WTC11 (cell line): ENCODE data around the gene SLC39A5. TPM values are rescaled to one million over a fixed set of nuclear protein-coding genes. Genes with fewer than 3 reads are reported as not detected.

Experiments
- ATAC-seq: fragments of 200-7000 bp; cut with Tn5 transposase; 2 replicates; pipeline ENCODE4 v1.10.0; 2021; ENCODE audit warnings: mild to moderate bottlenecking, moderate library complexity
- CTCF ChIA-PET: fragments of 300-600 bp; sonication (Branson Sonifier 250); formaldehyde crosslinking; loops from one replicate; lab custom pipeline; 2021; ENCODE audit warnings: antibody characterized with exemption; lab: Charles Lee
- POLR2A ChIA-PET: fragments of 350-600 bp; sonication (Branson Sonifier 250); formaldehyde crosslinking; loops from one replicate; lab custom pipeline; 2021; ENCODE audit warnings: antibody characterized with exemption; lab: Charles Lee
- DNase-seq: peaks from one replicate; pipeline ENCODE4 v3.0.0; 2021; ENCODE audit warnings: low spot score
- H3K27ac Mint-ChIP-seq: 2 replicates; pipeline ENCODE4 v1.8.0; 2021; ENCODE audit warnings: mixed read lengths
- H3K27me3 Mint-ChIP-seq: 2 replicates; pipeline ENCODE4 v1.8.0; 2021; ENCODE audit warnings: low read depth, mild to moderate bottlenecking, moderate library complexity, mixed read lengths
- H3K36me3 Mint-ChIP-seq: 2 replicates; pipeline ENCODE4 v1.8.0; 2021; ENCODE audit warnings: mixed read lengths
- H3K4me1 Mint-ChIP-seq: 2 replicates; pipeline ENCODE4 v1.8.0; 2022; ENCODE audit warnings: mixed read lengths
- H3K4me3 Mint-ChIP-seq: 2 replicates; pipeline ENCODE4 v1.8.0; 2021; ENCODE audit warnings: mild to moderate bottlenecking, moderate library complexity, mixed read lengths
- H3K9me3 Mint-ChIP-seq: 2 replicates; pipeline ENCODE4 v1.8.0; 2021; ENCODE audit warnings: mixed read lengths
- ATF1 ChIP-seq: sonication (generic); formaldehyde crosslinking; IDR thresholded peaks from 2 replicates; pipeline ENCODE4 v1.8.1; 2023; ENCODE audit warnings: mild to moderate bottlenecking, moderate library complexity, missing genetic modification reagents
- HMGA2 ChIP-seq: fragments of 250-450 bp; sonication (Bioruptor Pico); IDR thresholded peaks from 2 replicates; pipeline ENCODE4 v1.4.0; 2021; ENCODE audit warnings: mild to moderate bottlenecking, moderate library complexity
- NFE2L1 ChIP-seq: sonication (generic); formaldehyde crosslinking; IDR thresholded peaks from 2 replicates; pipeline ENCODE4 v1.8.1; 2023; ENCODE audit warnings: missing genetic modification reagents
- NR3C1 ChIP-seq: sonication (generic); formaldehyde crosslinking; conservative IDR thresholded peaks from 2 replicates; pipeline ENCODE4 v1.8.1; 2023; ENCODE audit warnings: low read depth, mild to moderate bottlenecking, missing genetic modification reagents
- OVOL2 ChIP-seq: fragments of 250-450 bp; sonication (Bioruptor Pico); IDR thresholded peaks from 2 replicates; pipeline ENCODE4 v1.9.0; 2021; ENCODE audit warnings: mild to moderate bottlenecking, borderline replicate concordance
- SMAD4 ChIP-seq: sonication (generic); formaldehyde crosslinking; IDR thresholded peaks from 2 replicates; pipeline ENCODE4 v1.8.0; 2022; ENCODE audit warnings: mild to moderate bottlenecking, missing genetic modification reagents
- TCF7 ChIP-seq: sonication (generic); formaldehyde crosslinking; IDR thresholded peaks from 2 replicates; pipeline ENCODE4 v1.8.0; 2022; ENCODE audit warnings: mild to moderate bottlenecking, low read depth, missing genetic modification reagents, moderate library complexity
- TEAD1 ChIP-seq: sonication (generic); formaldehyde crosslinking; IDR thresholded peaks from 2 replicates; pipeline ENCODE4 v1.8.0; 2022; ENCODE audit warnings: mild to moderate bottlenecking, missing genetic modification reagents
- ZNF423 ChIP-seq: fragments of 250-450 bp; sonication (Bioruptor Pico); IDR thresholded peaks from 2 replicates; pipeline ENCODE4 v2.1.2; 2022; ENCODE audit warnings: mild to moderate bottlenecking, moderate library complexity
- total RNA-seq: library from RNA; stranded (reverse); gene quantifications from 3 replicates; pipeline ENCODE4 v1.2.3, GENCODE V29; 2021
- TF ChIP-seq, protein P1 (sequence below): sonication (generic); formaldehyde crosslinking; IDR thresholded peaks from 2 replicates; pipeline ENCODE4 v1.8.1; 2022; ENCODE audit warnings: low read depth, mild to moderate bottlenecking, moderate library complexity, missing genetic modification reagents, borderline replicate concordance
- TF ChIP-seq, protein P2 (sequence below): sonication (generic); formaldehyde crosslinking; IDR thresholded peaks from 2 replicates; pipeline ENCODE4 v1.8.1; 2023; ENCODE audit warnings: mild to moderate bottlenecking, missing genetic modification reagents, borderline replicate concordance
- TF ChIP-seq, protein P3 (sequence below): fragments of 250-450 bp; sonication (Bioruptor Pico); IDR thresholded peaks from 2 replicates; pipeline ENCODE4 v1.9.0; 2021; ENCODE audit warnings: mild to moderate bottlenecking, borderline replicate concordance
- TF ChIP-seq, protein P4 (sequence below): sonication (generic); formaldehyde crosslinking; IDR thresholded peaks from 2 replicates; pipeline ENCODE4 v1.8.1; 2022; ENCODE audit warnings: mild to moderate bottlenecking, missing genetic modification reagents, moderate library complexity, borderline replicate concordance
- TF ChIP-seq, protein P5 (sequence below): sonication (generic); formaldehyde crosslinking; IDR thresholded peaks from 2 replicates; pipeline ENCODE4 v1.8.0; 2022; ENCODE audit warnings: mild to moderate bottlenecking, missing genetic modification reagents
- TF ChIP-seq, protein P6 (sequence below): sonication (generic); formaldehyde crosslinking; conservative IDR thresholded peaks from 2 replicates; pipeline ENCODE4 v1.8.1; 2022; ENCODE audit warnings: mild to moderate bottlenecking, missing genetic modification reagents
- TF ChIP-seq, protein P7 (sequence below): fragments of 250-450 bp; sonication (Bioruptor Pico); conservative IDR thresholded peaks from 2 replicates; pipeline ENCODE4 v1.9.0; 2021; ENCODE audit warnings: mild to moderate bottlenecking
- TF ChIP-seq, protein P8 (sequence below): sonication (generic); formaldehyde crosslinking; IDR thresholded peaks from 2 replicates; pipeline ENCODE4 v1.8.1; 2023; ENCODE audit warnings: mild to moderate bottlenecking, missing genetic modification reagents

SLC39A5 gene
- total RNA-seq, 1 experiment from 2014 or later: 0.26 TPM

DNA sequence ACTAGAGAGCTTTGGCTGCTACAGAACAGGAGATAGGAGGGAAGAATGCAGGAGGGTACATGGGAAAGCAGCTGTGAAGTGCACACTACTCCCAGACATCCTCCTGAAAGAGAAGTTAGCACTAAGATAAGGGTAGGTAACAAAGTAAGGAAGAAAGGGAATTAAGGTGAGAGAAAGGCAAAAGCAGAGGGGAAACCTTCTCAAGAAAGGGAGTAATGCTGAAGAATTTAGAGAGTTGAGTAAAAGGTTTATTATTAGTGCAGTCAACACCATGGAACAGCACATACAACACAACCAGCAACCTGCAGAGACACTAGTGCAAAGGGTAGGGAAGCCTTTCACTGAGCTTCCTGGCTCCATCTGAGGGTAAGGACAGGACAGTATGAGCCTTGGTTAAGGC, 25.6 kb upstream of the SLC39A5 start:
- no peaks in the 10 kb centered on the region for H3K27me3 Mint-ChIP-seq
- TF ChIP-seq, protein P1, sequence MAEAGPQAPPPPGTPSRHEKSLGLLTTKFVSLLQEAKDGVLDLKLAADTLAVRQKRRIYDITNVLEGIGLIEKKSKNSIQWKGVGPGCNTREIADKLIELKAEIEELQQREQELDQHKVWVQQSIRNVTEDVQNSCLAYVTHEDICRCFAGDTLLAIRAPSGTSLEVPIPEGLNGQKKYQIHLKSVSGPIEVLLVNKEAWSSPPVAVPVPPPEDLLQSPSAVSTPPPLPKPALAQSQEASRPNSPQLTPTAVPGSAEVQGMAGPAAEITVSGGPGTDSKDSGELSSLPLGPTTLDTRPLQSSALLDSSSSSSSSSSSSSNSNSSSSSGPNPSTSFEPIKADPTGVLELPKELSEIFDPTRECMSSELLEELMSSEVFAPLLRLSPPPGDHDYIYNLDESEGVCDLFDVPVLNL (CRISPR knock-in tag): no peak
- TF ChIP-seq, protein P2, sequence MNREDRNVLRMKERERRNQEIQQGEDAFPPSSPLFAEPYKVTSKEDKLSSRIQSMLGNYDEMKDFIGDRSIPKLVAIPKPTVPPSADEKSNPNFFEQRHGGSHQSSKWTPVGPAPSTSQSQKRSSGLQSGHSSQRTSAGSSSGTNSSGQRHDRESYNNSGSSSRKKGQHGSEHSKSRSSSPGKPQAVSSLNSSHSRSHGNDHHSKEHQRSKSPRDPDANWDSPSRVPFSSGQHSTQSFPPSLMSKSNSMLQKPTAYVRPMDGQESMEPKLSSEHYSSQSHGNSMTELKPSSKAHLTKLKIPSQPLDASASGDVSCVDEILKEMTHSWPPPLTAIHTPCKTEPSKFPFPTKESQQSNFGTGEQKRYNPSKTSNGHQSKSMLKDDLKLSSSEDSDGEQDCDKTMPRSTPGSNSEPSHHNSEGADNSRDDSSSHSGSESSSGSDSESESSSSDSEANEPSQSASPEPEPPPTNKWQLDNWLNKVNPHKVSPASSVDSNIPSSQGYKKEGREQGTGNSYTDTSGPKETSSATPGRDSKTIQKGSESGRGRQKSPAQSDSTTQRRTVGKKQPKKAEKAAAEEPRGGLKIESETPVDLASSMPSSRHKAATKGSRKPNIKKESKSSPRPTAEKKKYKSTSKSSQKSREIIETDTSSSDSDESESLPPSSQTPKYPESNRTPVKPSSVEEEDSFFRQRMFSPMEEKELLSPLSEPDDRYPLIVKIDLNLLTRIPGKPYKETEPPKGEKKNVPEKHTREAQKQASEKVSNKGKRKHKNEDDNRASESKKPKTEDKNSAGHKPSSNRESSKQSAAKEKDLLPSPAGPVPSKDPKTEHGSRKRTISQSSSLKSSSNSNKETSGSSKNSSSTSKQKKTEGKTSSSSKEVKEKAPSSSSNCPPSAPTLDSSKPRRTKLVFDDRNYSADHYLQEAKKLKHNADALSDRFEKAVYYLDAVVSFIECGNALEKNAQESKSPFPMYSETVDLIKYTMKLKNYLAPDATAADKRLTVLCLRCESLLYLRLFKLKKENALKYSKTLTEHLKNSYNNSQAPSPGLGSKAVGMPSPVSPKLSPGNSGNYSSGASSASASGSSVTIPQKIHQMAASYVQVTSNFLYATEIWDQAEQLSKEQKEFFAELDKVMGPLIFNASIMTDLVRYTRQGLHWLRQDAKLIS (CRISPR knock-in tag): no peak
- TF ChIP-seq, protein P3, sequence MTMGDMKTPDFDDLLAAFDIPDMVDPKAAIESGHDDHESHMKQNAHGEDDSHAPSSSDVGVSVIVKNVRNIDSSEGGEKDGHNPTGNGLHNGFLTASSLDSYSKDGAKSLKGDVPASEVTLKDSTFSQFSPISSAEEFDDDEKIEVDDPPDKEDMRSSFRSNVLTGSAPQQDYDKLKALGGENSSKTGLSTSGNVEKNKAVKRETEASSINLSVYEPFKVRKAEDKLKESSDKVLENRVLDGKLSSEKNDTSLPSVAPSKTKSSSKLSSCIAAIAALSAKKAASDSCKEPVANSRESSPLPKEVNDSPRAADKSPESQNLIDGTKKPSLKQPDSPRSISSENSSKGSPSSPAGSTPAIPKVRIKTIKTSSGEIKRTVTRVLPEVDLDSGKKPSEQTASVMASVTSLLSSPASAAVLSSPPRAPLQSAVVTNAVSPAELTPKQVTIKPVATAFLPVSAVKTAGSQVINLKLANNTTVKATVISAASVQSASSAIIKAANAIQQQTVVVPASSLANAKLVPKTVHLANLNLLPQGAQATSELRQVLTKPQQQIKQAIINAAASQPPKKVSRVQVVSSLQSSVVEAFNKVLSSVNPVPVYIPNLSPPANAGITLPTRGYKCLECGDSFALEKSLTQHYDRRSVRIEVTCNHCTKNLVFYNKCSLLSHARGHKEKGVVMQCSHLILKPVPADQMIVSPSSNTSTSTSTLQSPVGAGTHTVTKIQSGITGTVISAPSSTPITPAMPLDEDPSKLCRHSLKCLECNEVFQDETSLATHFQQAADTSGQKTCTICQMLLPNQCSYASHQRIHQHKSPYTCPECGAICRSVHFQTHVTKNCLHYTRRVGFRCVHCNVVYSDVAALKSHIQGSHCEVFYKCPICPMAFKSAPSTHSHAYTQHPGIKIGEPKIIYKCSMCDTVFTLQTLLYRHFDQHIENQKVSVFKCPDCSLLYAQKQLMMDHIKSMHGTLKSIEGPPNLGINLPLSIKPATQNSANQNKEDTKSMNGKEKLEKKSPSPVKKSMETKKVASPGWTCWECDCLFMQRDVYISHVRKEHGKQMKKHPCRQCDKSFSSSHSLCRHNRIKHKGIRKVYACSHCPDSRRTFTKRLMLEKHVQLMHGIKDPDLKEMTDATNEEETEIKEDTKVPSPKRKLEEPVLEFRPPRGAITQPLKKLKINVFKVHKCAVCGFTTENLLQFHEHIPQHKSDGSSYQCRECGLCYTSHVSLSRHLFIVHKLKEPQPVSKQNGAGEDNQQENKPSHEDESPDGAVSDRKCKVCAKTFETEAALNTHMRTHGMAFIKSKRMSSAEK: no peak
- no peak for TF ChIP-seq HMGA2
- TF ChIP-seq ATF1: no peak
- TF ChIP-seq, protein P4, sequence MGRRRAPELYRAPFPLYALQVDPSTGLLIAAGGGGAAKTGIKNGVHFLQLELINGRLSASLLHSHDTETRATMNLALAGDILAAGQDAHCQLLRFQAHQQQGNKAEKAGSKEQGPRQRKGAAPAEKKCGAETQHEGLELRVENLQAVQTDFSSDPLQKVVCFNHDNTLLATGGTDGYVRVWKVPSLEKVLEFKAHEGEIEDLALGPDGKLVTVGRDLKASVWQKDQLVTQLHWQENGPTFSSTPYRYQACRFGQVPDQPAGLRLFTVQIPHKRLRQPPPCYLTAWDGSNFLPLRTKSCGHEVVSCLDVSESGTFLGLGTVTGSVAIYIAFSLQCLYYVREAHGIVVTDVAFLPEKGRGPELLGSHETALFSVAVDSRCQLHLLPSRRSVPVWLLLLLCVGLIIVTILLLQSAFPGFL (CRISPR knock-in tag): no peak
- TF ChIP-seq ZNF423 (CRISPR knock-in tag): no peak
- TF ChIP-seq, all 79 proteins: peak for 0
- Mint-ChIP-seq H3K36me3 (peaks cover 38% of the 10 kb centered on the region), H3K27ac (no peak overlapping the region), H3K4me1 (no peaks in the 10 kb centered on the region; the same call in 1 of the 2 replicates), H3K4me3 (no peak overlapping the region), H3K9me3 (no peaks in the 10 kb centered on the region)
- ChIA-PET POLR2A (no interaction called here), CTCF (interaction anchor here (0.9 to 6.2 kb wide), 4 partner anchors 15 to 76 kb away, joined by 3 to 102 read pairs (median 6); partner anchors contain the start of genes ANKRD52, ESYT1, RNF41 and SMARCC2)
- DNase-seq (no peak), ATAC-seq (no peak)

DNA sequence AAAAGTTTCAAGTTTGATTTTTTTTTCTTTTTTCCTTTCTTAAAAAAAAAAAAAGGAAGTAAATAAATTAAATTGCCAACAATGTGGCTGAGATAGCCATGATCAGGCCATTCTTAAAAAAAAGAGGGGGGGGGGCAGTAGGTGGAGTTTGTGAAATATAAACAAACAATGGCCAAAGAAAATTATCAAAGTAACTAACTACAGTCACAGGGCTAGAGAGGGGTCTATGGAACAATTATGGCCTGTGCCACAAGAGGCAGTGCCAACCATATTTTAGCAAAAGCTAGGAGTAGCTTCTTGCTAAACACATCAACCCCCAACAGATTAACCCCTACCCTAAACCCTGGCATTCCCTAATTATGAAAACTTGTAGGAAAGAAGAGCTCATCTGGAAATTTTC, 24.4 kb upstream of the SLC39A5 start:
- no peak for DNase-seq
- H3K4me3 Mint-ChIP-seq: no peak overlapping the region
- no peak overlapping the region for H3K27ac Mint-ChIP-seq
- no peaks in the 10 kb centered on the region for H3K9me3 Mint-ChIP-seq
- ChIA-PET CTCF (interaction anchor here (1.4 to 6.2 kb wide), 9 partner anchors 9 to 244 kb away, joined by 3 to 102 read pairs (median 7); partner anchors contain the start of genes RNF41, SMARCC2, TIMELESS and ZC3H10), POLR2A (interaction anchor here (1.1 to 1.5 kb wide), 2 partner anchors 16 to 87 kb away, joined by 3 to 13 read pairs; partner anchors contain the start of genes RNF41 and ZC3H10)
- peaks cover 48% of the 10 kb centered on the region for H3K36me3 Mint-ChIP-seq
- H3K27me3 Mint-ChIP-seq: no peaks in the 10 kb centered on the region
- no peaks in the 10 kb centered on the region for H3K4me1 Mint-ChIP-seq
- ATAC-seq: no peak
- no peak for TF ChIP-seq SMAD4 (CRISPR knock-in tag)
- TF ChIP-seq, protein P5, sequence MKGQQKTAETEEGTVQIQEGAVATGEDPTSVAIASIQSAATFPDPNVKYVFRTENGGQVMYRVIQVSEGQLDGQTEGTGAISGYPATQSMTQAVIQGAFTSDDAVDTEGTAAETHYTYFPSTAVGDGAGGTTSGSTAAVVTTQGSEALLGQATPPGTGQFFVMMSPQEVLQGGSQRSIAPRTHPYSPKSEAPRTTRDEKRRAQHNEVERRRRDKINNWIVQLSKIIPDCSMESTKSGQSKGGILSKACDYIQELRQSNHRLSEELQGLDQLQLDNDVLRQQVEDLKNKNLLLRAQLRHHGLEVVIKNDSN (CRISPR knock-in tag): no peak
- no peak for TF ChIP-seq NFE2L1 (CRISPR knock-in tag)
- TF ChIP-seq, protein P4 (CRISPR knock-in tag): no peak
- TF ChIP-seq TEAD1 (CRISPR knock-in tag): no peak
- TF ChIP-seq, protein P6, sequence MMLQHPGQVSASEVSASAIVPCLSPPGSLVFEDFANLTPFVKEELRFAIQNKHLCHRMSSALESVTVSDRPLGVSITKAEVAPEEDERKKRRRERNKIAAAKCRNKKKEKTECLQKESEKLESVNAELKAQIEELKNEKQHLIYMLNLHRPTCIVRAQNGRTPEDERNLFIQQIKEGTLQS (CRISPR knock-in tag): no peak
- TF ChIP-seq, protein P7, sequence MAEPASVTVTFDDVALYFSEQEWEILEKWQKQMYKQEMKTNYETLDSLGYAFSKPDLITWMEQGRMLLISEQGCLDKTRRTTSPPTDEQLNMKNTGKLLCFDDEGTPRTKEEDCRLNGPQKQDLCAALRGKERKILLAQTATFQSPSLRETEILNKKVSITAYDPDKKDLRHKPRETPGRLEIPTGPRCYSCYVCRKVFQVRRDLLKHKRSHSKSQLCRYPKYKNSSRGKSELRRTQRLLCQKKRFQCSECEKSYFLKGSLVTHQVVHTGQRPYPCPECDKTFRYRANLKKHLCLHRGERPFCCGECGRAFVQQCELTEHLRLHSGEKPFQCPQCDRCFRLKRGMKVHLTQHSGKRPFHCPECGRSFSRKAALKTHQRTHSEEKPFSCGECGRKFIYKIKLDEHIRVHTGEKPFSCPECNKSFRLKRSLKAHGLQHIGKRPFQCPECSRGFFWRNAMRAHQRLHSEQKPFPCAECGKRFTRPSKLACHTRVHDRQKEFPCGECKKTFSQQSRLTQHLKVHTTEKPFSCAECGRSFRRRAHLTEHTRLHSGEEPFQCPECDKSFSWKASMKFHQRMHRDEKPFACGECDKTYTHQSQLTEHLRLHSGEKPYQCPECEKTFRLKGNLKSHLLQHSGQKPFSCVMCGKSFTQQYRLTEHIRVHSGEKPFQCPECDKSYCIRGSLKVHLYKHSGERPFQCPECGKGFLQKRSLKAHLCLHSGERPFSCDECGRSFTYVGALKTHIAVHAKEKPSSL (CRISPR knock-in tag): no peak
- TF ChIP-seq HMGA2: no peak
- TF ChIP-seq, protein P8, sequence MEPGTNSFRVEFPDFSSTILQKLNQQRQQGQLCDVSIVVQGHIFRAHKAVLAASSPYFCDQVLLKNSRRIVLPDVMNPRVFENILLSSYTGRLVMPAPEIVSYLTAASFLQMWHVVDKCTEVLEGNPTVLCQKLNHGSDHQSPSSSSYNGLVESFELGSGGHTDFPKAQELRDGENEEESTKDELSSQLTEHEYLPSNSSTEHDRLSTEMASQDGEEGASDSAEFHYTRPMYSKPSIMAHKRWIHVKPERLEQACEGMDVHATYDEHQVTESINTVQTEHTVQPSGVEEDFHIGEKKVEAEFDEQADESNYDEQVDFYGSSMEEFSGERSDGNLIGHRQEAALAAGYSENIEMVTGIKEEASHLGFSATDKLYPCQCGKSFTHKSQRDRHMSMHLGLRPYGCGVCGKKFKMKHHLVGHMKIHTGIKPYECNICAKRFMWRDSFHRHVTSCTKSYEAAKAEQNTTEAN (CRISPR knock-in tag): no peak
- TF ChIP-seq TCF7 (CRISPR knock-in tag): no peak
- TF ChIP-seq OVOL2 (CRISPR knock-in tag): no peak
- TF ChIP-seq NR3C1 (CRISPR knock-in tag): no peak
